Glomerular endothelial cell (primary cell): Measurements from ENCODE around the gene SLC22A14. TPM values are rescaled to one million over a fixed set of nuclear protein-coding genes. Genes with fewer than 3 reads are reported as not detected.

Experiments
- total RNA-seq: library from RNA; depleted of rRNA; stranded (reverse); fragments of >200 nt; gene quantifications from 2 replicates; pipeline ENCODE4 v1.2.3, GENCODE V29; 2015

SLC22A14 gene
- total RNA-seq, 1 donor from 2014 or later, result 0.18 TPM

Other genes with a start within 250 kb of the SLC22A14 start
- gene DLEC1, start 243.1 kb upstream of the SLC22A14 start, total RNA-seq, result not detected in 2 replicates
- gene ACAA1, start 145.2 kb upstream of the SLC22A14 start, total RNA-seq, result 40.3 and 52.9 TPM in 2 replicates
- gene MYD88, start 143.6 kb upstream of the SLC22A14 start, total RNA-seq, result 45.6 and 63.4 TPM in 2 replicates
- 31.6 and 36.5 TPM in 2 replicates for gene OXSR1, start 116.8 kb upstream of the SLC22A14 start, total RNA-seq
- gene SLC22A13, start 16.5 kb upstream of the SLC22A14 start, total RNA-seq, result not detected in 2 replicates
- gene XYLB, start 64.5 kb downstream of the SLC22A14 start, total RNA-seq, result 3.1 and 7.8 TPM in 2 replicates
- 3.7 and 4.8 TPM in 2 replicates for gene ACVR2B, start 171.6 kb downstream of the SLC22A14 start, total RNA-seq
- gene EXOG, start 214.0 kb downstream of the SLC22A14 start, total RNA-seq, result 5.9 and 12.8 TPM in 2 replicates